ENCODE measurements around the gene CCDC40. TPM values are rescaled to one million over a fixed set of nuclear protein-coding genes. Genes with fewer than 3 reads are reported as not detected.
A peak's percentile ranks its signal among the peaks of the same experiment; 100 is the strongest.

The CCDC40 gene
- total and polyA plus RNA-seq, 8 donors, result 0.61 to 56.2 (median 3.8) TPM

- no peaks in the 10 kb centered on the region for H3K9me3 ChIP-seq
- H3K4me3 ChIP-seq, result peak overlapping the region in 1 of 4 donors; percentile 3
- peak overlapping the region; percentile 57 to 82 (median 74) for H3K27ac ChIP-seq
- TF ChIP-seq EP300 (IDR thresholded peaks at IDR 0.05) (no peak), POLR2AphosphoS5 (IDR thresholded peaks at IDR 0.05) (peak in 1 of 3 donors; percentile 83)
- peak; percentile 78 to 92 for DNase-seq
- intact Hi-C loops (cut with DNase I; ENCODE audit: low total_unique reads), result no loop called here
- peaks cover 61 to 89% (median 75%) of the 10 kb centered on the region in 4 donors for H3K4me1 ChIP-seq
- no peaks in the 10 kb centered on the region for H3K27me3 ChIP-seq
- no peaks in the 10 kb centered on the region for H3K36me3 ChIP-seq
- WGBS, 5 donors, result 25 to 48% (median 27%) methylated on average over 27 to 28 of the region's 28 CpGs
Observed at GRCh38 chr17:79988185-79988971, 48.1 kb upstream of the CCDC40 start.

GRCh38 chr17:79989106-79989835 lies 47.2 kb upstream of the CCDC40 start:
- DNase-seq, result peak in 1 of 2 donors; percentile 35
- Histone ChIP-seq H3K4me3 (no peak overlapping the region), H3K9me3 (no peaks in the 10 kb centered on the region), H3K36me3 (no peaks in the 10 kb centered on the region), H3K27me3 (no peaks in the 10 kb centered on the region), H3K27ac (peak overlapping the region in 3 of 5 donors; percentile 74 to 82 (median 81)), H3K4me1 (peaks cover 70 to 98% (median 84%) of the 10 kb centered on the region in 4 donors)
- intact Hi-C loops (cut with DNase I; ENCODE audit: low total_unique reads), result no loop called here
- TF ChIP-seq POLR2AphosphoS5 (IDR thresholded peaks at IDR 0.05), result no peak
- TF ChIP-seq CTCF (IDR thresholded peaks at IDR 0.05), result no peak
- no peak for TF ChIP-seq EP300 (IDR thresholded peaks at IDR 0.05)
- WGBS, 5 donors, result 88 to 92% (median 90%) methylated on average over 20 of the region's 20 CpGs

- peak overlapping the region in 4 of 5 donors; percentile 1 to 81 (median 58) for H3K27ac ChIP-seq
Observed at GRCh38 chr17:79990051-79990592, 46.3 kb upstream of the CCDC40 start.

GRCh38 chr17:79990704-79991103 lies 45.7 kb upstream of the CCDC40 start:
- WGBS, 5 donors, result 85 to 91% (median 90%) methylated on average over 17 of the region's 17 CpGs

More at GRCh38 chr17:79990051-79990592, 46.3 kb upstream of the CCDC40 start:
- Histone ChIP-seq H3K4me3 (no peak overlapping the region), H3K9me3 (no peaks in the 10 kb centered on the region), H3K4me1 (peaks cover 70 to 93% (median 85%) of the 10 kb centered on the region in 4 donors), H3K36me3 (no peaks in the 10 kb centered on the region), H3K27me3 (no peaks in the 10 kb centered on the region)
- TF ChIP-seq POLR2AphosphoS5 (IDR thresholded peaks at IDR 0.05) (no peak), CTCF (IDR thresholded peaks at IDR 0.05) (no peak), EP300 (IDR thresholded peaks at IDR 0.05) (no peak), POLR2A (IDR thresholded peaks at IDR 0.05) (no peak)
- 31 to 70% (median 46%) methylated on average over 19 to 21 of the region's 21 CpGs for WGBS, 5 donors
- peak in 1 of 2 donors; percentile 72 for DNase-seq
- intact Hi-C loops (cut with DNase I; ENCODE audit: low total_unique reads), result loop anchor here (10.0 kb wide), 1 partner anchor 185 kb away; no protein-coding TSS in a partner anchor

More at GRCh38 chr17:79990704-79991103, 45.7 kb upstream of the CCDC40 start:
- DNase-seq, result peak in 1 of 2 donors; percentile 25
- Histone ChIP-seq H3K4me3 (peak overlapping the region in 1 of 4 donors; percentile 50), H3K27ac (peak overlapping the region in 1 of 5 donors; percentile 81), H3K9me3 (no peaks in the 10 kb centered on the region), H3K27me3 (no peaks in the 10 kb centered on the region), H3K4me1 (peaks cover 70 to 87% (median 84%) of the 10 kb centered on the region in 4 donors), H3K36me3 (no peaks in the 10 kb centered on the region)
- intact Hi-C loops (cut with DNase I; ENCODE audit: low total_unique reads), result loop anchor here (10.0 kb wide), 1 partner anchor 186 kb away; no protein-coding TSS in a partner anchor
- TF ChIP-seq CTCF (IDR thresholded peaks at IDR 0.05) (no peak), POLR2A (IDR thresholded peaks at IDR 0.05) (no peak), EP300 (IDR thresholded peaks at IDR 0.05) (no peak), POLR2AphosphoS5 (IDR thresholded peaks at IDR 0.05) (no peak)

Measured in stomach (tissue), 9 donors.